Measurements from ENCODE around the gene ARPC2.

- TF ChIP-seq CTCF (IDR thresholded peaks at IDR 0.05; ENCODE audit: low read depth, low read length, missing input control), result peak; percentile 87
- TF ChIP-seq ATF3 (IDR thresholded peaks at IDR 0.05), result no peak
Observed at GRCh38 chr2:218186355-218186766, 30.6 kb upstream of the ARPC2 start.
